ENCODE results near the gene KCNQ1.

The KCNQ1 gene

GRCh38 chr11:2825261-2825888 lies 380.6 kb downstream of the KCNQ1 start (continued):
- no peak for TF ChIP-seq GLIS3 (CRISPR knock-in tag; IDR thresholded peaks at IDR 0.05)
- no peak for TF ChIP-seq ZFP30 (CRISPR knock-in tag; IDR thresholded peaks at IDR 0.05)
- TF ChIP-seq PATZ1 (CRISPR knock-in tag; IDR thresholded peaks at IDR 0.05; ENCODE audit: borderline replicate concordance): no peak
- no peak for TF ChIP-seq CSRNP3 (CRISPR knock-in tag; IDR thresholded peaks at IDR 0.05)

GRCh38 chr11:2825889-2826678 lies 381.3 kb downstream of the KCNQ1 start:
- ATAC-seq: peak; percentile 89
- TF ChIP-seq PPARA (CRISPR knock-in tag; IDR thresholded peaks at IDR 0.05; ENCODE audit: borderline replicate concordance) (no peak), POU6F1 (CRISPR knock-in tag; IDR thresholded peaks at IDR 0.05; ENCODE audit: borderline replicate concordance, low read depth) (no peak)

- TF ChIP-seq PATZ1 (CRISPR knock-in tag; IDR thresholded peaks at IDR 0.05; ENCODE audit: borderline replicate concordance): no peak
- TF ChIP-seq ARNTL (CRISPR knock-in tag; IDR thresholded peaks at IDR 0.05; ENCODE audit: borderline replicate concordance, low read depth): no peak
- no peak for TF ChIP-seq ISL1 (CRISPR knock-in tag; IDR thresholded peaks at IDR 0.05)
- TF ChIP-seq BACH2 (CRISPR knock-in tag; IDR thresholded peaks at IDR 0.05; ENCODE audit: borderline replicate concordance): no peak
- no peak for TF ChIP-seq ZNF70 (CRISPR knock-in tag; IDR thresholded peaks at IDR 0.05)
- no peak for TF ChIP-seq TCF4 (CRISPR knock-in tag; IDR thresholded peaks at IDR 0.05; ENCODE audit: borderline replicate concordance)
- TF ChIP-seq RARB (CRISPR knock-in tag; IDR thresholded peaks at IDR 0.05): no peak
- TF ChIP-seq ZNF8 (CRISPR knock-in tag; IDR thresholded peaks at IDR 0.05): no peak
- ATAC-seq: no peak; the same call in 2 of the 3 replicates
Observed at GRCh38 chr11:2826679-2827056, 381.9 kb downstream of the KCNQ1 start.

- ATAC-seq: no peak
- TF ChIP-seq ISL1 (CRISPR knock-in tag; IDR thresholded peaks at IDR 0.05) (no peak), ZNF70 (CRISPR knock-in tag; IDR thresholded peaks at IDR 0.05) (no peak), GLIS3 (CRISPR knock-in tag; IDR thresholded peaks at IDR 0.05) (no peak), ZC3H10 (CRISPR knock-in tag; IDR thresholded peaks at IDR 0.05) (no peak), ZNF8 (CRISPR knock-in tag; IDR thresholded peaks at IDR 0.05) (no peak), OSR1 (CRISPR knock-in tag; IDR thresholded peaks at IDR 0.05) (no peak)
Observed at GRCh38 chr11:2827256-2827655, 382.4 kb downstream of the KCNQ1 start.

- no peak for ATAC-seq
- TF ChIP-seq PATZ1 (CRISPR knock-in tag; IDR thresholded peaks at IDR 0.05; ENCODE audit: borderline replicate concordance): no peak
Observed at GRCh38 chr11:2827792-2828191, 383.0 kb downstream of the KCNQ1 start.

Measured in SK-N-SH treated with all-trans-retinoic acid at 6 μM for 48 hours (cell line).